Activated gamma-delta T cell treated with anti-CD3 and anti-CD28 coated beads, Interleukin-2, amount 50 U/mL, for 16 hours (primary cell): ENCODE measurements around the gene EEPD1.

Experiments used
- DNase-seq: peaks from one replicate; pipeline ENCODE4 v3.0.0-alpha.2; 2020; ENCODE audit warnings: low read depth

The EEPD1 gene

DNA sequence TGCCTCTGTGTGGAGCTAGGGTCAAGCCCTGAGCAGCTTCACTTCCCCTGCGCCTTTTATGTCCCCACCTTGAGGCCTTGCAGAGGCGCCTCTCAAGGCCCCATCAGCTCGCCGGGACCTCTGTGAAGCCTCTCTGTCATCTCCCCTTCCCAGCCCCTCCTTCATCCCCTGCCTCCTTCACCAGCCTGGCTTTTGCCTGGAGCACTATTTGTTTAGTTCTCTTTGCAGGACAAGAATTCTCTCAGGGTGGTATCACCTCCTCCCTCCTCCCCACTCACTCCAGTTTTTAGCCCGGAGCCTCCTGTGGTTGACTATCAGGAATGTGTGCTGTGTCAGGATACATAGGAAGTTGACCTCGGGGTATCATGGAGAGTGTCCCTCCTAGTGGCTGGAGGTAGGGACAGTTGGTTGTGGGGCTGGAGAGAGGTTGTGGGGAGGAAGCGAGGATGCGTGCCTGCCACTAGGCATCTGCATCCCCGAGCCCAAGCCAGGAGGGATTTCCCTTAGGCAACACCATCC, 146.8 kb downstream of the EEPD1 start:
- no peak for DNase-seq

DNA sequence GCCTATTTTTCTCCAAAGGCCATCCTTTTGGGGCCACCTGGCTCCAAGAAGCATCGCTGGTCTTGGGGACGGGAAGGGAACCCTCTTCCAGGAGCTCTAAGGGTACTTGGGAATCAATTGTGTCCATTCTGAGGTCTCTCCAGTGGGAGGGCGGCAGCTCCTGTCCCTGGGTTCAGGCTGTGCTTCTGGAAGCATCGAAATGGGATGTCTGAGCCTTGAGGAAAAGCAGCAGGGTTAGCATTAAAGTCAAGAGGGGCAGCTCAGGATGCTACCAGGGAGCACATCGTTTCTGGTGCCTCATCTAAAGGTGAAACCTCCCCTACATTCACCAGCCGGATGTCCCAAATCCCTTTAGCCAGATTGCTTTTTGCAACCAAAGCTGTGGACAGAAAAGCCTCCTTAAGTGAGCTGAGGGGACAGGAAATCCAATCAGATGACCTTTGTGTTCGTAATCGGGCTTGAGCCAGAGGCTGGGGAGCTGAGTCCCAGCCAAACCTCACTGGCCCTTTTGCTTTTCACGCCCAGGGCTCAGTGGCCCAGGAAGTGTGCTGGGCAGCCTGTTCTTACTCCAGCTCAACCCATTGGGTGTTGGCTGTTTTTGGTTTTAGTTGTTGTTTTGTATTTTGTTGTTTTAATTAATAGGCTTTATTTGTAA, 147.8 kb downstream of the EEPD1 start:
- no peak for DNase-seq

GRCh38 chr7:36301914-36302771, 149.1 kb downstream of the EEPD1 start:
- no peak for DNase-seq

DNA sequence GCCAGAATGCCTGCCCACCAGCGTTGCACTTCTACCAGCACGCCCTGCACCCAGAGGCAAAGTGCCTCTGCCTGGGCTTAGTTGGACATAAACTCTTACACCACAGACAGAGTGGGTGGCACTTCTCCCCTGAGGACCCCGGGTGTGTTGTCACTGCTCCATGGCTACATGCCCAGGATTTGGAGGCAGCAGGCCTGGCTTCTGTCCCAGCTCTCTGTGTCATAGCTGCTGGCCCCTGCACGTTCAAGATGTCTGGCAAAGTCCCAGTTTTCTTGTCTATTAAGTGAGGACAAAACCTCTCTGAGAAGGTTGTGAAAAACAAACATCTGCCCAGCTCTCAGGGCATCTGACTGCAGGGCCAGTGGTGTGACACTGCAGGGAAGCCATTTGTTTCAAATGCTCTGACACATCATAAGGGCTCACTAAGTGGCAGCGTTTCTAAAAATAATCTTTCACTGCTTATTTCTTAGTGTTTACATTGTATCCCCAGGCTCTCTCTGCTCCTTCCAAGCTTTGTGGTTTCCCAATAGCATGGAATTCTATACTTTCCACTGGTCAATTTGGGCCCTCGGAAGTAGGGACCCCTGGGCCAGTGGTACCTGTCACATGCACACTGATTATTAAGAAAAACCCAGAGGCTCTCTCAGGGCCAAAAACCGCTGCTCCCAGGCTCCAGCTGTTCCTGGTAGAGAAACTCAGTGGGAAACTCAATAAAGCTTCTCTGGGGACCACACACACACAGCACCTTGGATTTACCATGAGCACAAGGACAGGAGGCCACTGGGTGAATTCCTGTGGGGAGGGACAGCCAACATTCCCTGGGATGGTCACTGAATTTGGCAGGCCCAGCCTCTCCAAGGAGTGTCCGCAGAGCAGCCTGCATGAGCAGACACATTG, 150.4 kb downstream of the EEPD1 start:
- no peak for DNase-seq

DNA sequence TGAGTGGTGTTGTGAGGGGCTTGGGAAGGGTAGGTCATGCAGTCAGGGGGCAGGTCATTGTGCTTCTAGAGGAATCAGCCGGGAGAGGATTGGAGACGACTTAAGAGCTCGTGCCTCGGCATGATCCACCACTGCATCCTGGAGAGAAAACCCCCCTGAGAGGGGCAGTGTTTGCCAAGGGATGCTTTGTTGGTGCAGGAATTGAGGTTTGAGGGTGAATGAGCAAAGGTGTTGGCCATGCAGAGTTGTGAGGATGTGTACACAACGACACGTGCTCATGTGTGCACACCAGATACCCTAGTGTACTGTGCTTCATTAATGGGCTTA, 151.0 kb downstream of the EEPD1 start:
- no peak for DNase-seq

DNA sequence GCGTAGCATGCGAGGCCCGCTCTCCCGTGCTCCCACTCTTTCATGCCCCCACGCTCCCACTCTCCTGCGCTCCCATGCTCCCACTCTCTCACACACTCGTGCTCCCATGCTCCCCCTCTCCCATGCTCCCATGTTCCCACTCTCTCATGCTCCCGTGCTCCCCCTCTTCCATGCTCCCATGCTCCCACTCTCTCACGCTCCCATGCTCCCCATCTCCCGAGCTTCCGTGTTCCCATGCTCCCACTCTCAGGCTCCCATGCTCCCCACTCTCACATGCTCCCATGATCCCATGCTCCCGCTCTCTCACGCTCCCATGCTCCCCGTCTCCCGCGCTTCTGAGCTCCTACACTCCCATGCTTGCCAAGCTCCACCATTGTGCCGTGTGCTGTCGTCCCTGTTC, 152.2 kb downstream of the EEPD1 start:
- no peak for DNase-seq

GRCh38 chr7:36305648-36306047, 152.6 kb downstream of the EEPD1 start:
- DNase-seq, result no peak

DNA sequence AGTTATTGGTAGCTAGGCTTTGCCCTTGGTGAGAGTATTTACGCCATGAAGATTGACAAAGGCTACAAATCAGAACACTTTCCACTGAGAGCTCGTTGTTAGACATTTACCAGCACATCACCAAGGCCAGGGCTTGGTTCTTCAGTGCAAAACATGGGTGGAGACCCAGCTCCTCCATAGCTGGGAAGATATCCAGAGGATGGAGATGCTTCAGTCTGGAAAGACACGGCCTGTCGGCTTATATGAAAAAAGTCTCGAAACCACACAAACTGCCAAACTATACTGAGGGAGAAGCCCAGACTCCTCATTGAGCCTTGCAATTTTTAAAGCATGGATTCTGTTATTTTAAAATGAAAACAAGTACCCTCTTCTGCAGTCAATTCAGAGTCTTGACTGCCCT, 153.2 kb downstream of the EEPD1 start:
- DNase-seq, result no peak

DNA sequence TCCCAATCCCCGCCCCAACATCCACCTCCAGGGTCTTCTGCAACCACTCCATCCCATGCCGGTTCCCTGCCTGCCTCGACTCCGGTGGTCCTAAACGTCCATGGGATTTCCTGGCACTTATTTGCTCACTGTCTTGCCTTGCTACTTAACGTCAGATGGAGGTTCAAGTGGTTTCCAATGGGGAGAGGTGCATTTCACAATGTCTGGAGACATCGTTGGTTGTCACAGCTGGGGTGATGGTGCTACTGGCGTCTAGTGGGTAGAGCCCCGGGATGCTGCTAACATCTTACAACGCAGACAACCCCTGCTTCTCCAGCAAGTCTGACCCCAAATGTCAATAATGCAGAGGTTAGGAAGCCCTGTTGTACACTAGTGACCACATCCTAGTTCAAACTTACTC, 153.7 kb downstream of the EEPD1 start:
- DNase-seq, result no peak

GRCh38 chr7:36308031-36308430, 155.0 kb downstream of the EEPD1 start:
- no peak for DNase-seq

DNA sequence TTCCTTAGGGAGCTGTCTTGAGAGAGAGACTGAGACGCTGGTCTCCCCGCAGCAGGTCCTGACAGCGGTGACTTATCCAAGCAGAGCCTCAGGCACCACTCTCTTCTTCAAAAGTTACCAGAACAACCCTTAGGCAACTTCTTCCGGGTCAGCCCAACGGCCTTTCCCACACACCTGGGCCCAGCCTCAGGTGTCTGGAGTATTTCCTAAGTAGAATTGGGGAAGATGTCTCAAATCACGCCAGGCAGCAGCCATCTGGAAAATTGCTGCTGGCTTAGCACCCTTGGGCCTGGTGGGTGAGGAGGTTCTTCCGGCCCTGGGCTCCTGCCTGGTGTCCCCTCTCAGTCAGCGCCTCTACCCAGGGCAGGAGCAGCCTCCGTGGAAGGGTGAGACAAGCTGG, 156.2 kb downstream of the EEPD1 start:
- no peak for DNase-seq

DNA sequence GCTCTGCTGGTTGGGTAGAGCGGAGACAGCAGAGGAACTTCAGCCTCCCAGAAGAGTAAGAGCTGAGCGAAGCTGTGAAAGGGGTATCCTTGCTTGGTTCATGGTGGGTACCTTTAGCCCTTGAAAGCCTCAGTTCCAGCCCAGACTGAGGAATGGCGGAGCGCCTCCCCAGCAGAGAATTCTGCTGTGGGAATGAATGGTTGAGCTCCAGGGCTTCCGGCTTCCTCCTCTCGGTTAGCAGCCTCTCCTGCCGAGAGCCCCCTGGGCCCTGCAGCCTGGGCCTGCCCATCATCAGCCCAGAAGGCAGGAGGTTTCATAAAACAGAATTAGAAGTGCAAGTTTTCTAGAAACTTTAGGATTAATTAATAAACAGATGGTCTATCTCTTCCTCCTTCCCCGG, 156.7 kb downstream of the EEPD1 start:
- DNase-seq, result no peak

GRCh38 chr7:36310897-36311296, 157.8 kb downstream of the EEPD1 start:
- DNase-seq, result no peak

DNA sequence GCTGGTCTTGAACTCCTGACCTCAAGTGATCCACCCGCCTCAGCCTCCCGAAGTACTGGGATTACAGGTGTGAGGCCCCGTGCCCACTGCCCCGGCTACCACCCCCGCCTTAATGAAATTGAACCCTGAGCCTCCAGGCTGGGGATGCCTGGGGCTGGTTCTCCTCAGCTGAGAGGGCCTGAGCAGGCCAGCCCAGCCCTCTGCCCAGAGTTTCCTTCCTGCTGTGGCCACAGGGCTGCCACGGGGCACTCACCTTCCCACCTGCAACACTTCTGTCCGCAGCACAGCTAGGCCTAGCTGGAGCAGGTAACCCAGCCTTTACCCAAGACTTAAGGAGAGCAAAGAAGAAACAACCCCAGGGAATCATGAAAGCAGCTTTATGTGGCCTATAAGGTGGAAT, 158.5 kb downstream of the EEPD1 start:
- no peak for DNase-seq

GRCh38 chr7:36312064-36312914, 159.2 kb downstream of the EEPD1 start:
- DNase-seq, result no peak

GRCh38 chr7:36312915-36313334, 159.9 kb downstream of the EEPD1 start:
- no peak for DNase-seq

- no peak for DNase-seq
Measured at GRCh38 chr7:36313607-36314006, 160.6 kb downstream of the EEPD1 start.

DNA sequence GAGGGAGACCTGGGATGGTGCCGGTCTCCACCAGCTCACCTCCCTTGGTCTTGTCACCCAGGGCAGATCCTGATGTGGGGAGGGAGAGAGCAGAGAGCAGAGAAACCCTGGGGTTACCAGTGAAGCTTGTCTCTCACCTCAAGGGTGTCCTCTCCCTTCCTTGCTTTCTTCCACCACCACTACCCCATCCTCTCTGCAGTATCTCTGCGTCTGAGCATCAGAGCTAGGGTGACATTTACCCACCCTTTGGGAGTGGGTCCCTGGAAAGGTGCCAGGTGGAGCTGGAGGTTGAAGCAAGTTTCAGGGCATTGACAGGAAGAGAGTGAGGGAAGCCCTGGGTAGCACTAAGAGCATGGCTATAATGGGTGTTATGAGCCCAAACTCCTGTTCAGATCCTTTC, 161.4 kb downstream of the EEPD1 start:
- DNase-seq, result no peak

GRCh38 chr7:36315309-36315944, 162.4 kb downstream of the EEPD1 start:
- no peak for DNase-seq

DNA sequence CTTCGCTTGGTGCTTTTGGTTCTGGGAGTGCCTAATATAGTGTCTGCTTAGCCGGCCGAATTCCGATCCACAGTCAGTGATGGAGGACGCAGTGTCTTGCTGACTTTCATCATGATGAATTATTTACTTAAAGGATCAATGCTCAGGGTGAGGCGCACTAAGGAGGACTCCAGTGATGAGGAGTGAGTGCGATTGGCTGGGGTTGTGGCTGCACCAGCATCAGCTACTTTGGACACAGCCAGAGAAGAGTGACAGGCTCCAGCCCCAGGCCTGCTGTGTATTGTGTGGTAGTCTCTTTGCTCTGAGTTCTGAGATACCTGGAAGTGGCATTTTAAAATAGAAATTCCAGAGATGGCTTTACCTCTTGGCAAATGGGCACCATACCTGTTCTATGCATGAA, 163.3 kb downstream of the EEPD1 start:
- no peak for DNase-seq

- DNase-seq, result no peak
Measured at GRCh38 chr7:36317276-36317675, 164.2 kb downstream of the EEPD1 start.
